SK-N-SH treated with all-trans-retinoic acid at 6 μM for 48 hours (cell line): ENCODE data around the gene IFI16.

ENCODE experiments used
- CREB5 ChIP-seq: fragments of 250-450 bp; sonication (Bioruptor Pico); IDR thresholded peaks from 2 replicates; pipeline ENCODE4 v1.5.1; 2020; ENCODE audit warnings: low read depth, mild to moderate bottlenecking, moderate library complexity
- CSDC2 ChIP-seq: fragments of 250-450 bp; sonication (Bioruptor Pico); IDR thresholded peaks from 2 replicates; pipeline ENCODE4 v1.5.0; 2020; ENCODE audit warnings: mild to moderate bottlenecking, moderate library complexity
- CSRNP3 ChIP-seq: fragments of 250-450 bp; sonication (Bioruptor Pico); IDR thresholded peaks from 2 replicates; pipeline ENCODE4 v1.5.1; 2021; ENCODE audit warnings: mild to moderate bottlenecking, moderate library complexity
- PPARA ChIP-seq: fragments of 250-450 bp; sonication (Bioruptor Pico); IDR thresholded peaks from 2 replicates; pipeline ENCODE4 v1.5.0; 2020; ENCODE audit warnings: mild to moderate bottlenecking, borderline replicate concordance
- RARB ChIP-seq: fragments of 250-450 bp; sonication (Bioruptor Pico); IDR thresholded peaks from 2 replicates; pipeline ENCODE4 v1.8.0; 2021; ENCODE audit warnings: mild to moderate bottlenecking, moderate library complexity
- SNAI2 ChIP-seq: fragments of 250-450 bp; sonication (Bioruptor Pico); IDR thresholded peaks from 2 replicates; pipeline ENCODE4 v1.5.0; 2020; ENCODE audit warnings: mild to moderate bottlenecking, moderate library complexity
- TOX ChIP-seq: fragments of 250-450 bp; sonication (Bioruptor Pico); IDR thresholded peaks from 2 replicates; pipeline ENCODE4 v1.8.0; 2021; ENCODE audit warnings: mild to moderate bottlenecking, moderate library complexity, borderline replicate concordance
- ZFP30 ChIP-seq: fragments of 450-650 bp; formaldehyde crosslinking; IDR thresholded peaks from 2 replicates; pipeline ENCODE4 v1.5.0; 2022; ENCODE audit warnings: mild to moderate bottlenecking, moderate library complexity

- TF ChIP-seq CREB5 (CRISPR knock-in tag) (no peak), PPARA (no peak), RARB (CRISPR knock-in tag) (no peak), TOX (CRISPR knock-in tag) (no peak), ZFP30 (CRISPR knock-in tag) (no peak), CSDC2 (CRISPR knock-in tag) (no peak), SNAI2 (CRISPR knock-in tag) (no peak), CSRNP3 (CRISPR knock-in tag) (no peak)
Observed at GRCh38 chr1:159051436-159051835, 41.7 kb downstream of the IFI16 start.
